ENCODE measurements around the gene SDHB. TPM values are rescaled to one million over a fixed set of nuclear protein-coding genes. Genes with fewer than 3 reads are reported as not detected.

The SDHB gene
- total and polyA plus RNA-seq, 2 donors (not counting 1 experiment from before 2014, with no cell fraction given) = 58.0 to 61.0 TPM

DNA sequence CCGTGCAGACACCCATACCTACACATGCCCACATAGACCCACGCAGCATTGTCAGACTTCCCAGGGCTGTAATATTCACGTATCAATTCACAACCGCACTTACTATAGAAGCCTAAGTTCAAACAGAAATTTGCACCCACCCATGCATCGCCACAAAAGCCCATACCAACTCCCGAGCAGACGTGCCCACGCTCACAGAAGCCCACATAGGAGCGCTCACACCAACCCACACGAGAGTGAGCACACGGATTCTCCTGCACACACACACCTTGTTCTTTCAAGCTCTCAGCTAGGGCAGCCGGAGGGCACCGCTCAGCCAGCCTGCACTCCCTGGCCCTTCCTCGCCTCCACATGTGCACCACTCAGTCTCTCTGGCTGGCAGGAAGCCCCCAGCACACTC, 78.0 kb downstream of the SDHB start:
- Histone ChIP-seq H3K9ac (ENCODE audit: low read length) (no peak overlapping the region), H3K27ac (ENCODE audit: low read length in 2 of 2) (no peak overlapping the region), H3K79me2 (ENCODE audit: control insufficient read depth, insufficient read depth, low read length) (no peaks in the 10 kb centered on the region), H3K4me1 (ENCODE audit: control insufficient read depth in 2 of 2, insufficient read depth in 2 of 2, low read length in 2 of 2) (peaks cover 4 to 7% of the 10 kb centered on the region in 2 donors), H3K4me2 (replicated peaks; ENCODE audit: low read depth, low read length, poor library complexity, severe bottlenecking) (no peak overlapping the region), H2AFZ (ENCODE audit: insufficient read depth, low read depth, low read length, poor library complexity, severe bottlenecking) (no peak overlapping the region), H3K9me3 (ENCODE audit: control extremely low read depth in 1 of 3, control insufficient read depth in 2 of 3, insufficient read depth in 1 of 3, low read length in 2 of 3) (peaks cover 0 to 2% (median 0%) of the 10 kb centered on the region in 3 donors), H3K4me3 (ENCODE audit: control extremely low read depth in 1 of 5, extremely low read depth in 1 of 5, insufficient read depth in 1 of 5, low read depth in 2 of 5, low read length in 4 of 5) (no peak overlapping the region), H4K20me1 (ENCODE audit: control insufficient read depth, insufficient read depth, low read length, poor library complexity, severe bottlenecking) (no peaks in the 10 kb centered on the region), H3K36me3 (replicated peaks in 1 of 2; ENCODE audit: control extremely low read depth in 1 of 2, control insufficient read depth in 1 of 2, extremely low read depth in 1 of 2, insufficient read depth in 2 of 2, low read length in 1 of 2) (no peaks in the 10 kb centered on the region), H3K27me3 (replicated peaks in 1 of 4; ENCODE audit: control extremely low read depth in 1 of 4, control insufficient read depth in 3 of 4, insufficient read depth in 4 of 4, low read length in 3 of 4) (peaks cover 0 to 17% (median 3%) of the 10 kb centered on the region in 4 experiments)
- TF ChIP-seq EZH2 (IDR thresholded peaks at IDR 0.05; ENCODE audit: borderline replicate concordance, insufficient read depth, low read depth, low read length, poor library complexity, severe bottlenecking) = no peak
- ChIA-PET CTCF (no interaction called here), POLR2A (no interaction called here)
- intact Hi-C loops (cut with micrococcal nuclease) = no loop called here
- WGBS (ENCODE audit: insufficient coverage) = 97% methylated on average over 14 of the region's 14 CpGs
- Mint-ChIP-seq H3K9me3 (ENCODE audit: insufficient read depth) (no peaks in the 10 kb centered on the region), H3K27ac (no peak overlapping the region), H3K4me3 (no peak overlapping the region), H3K27me3 (peaks cover 3% of the 10 kb centered on the region), H3K4me1 (peaks cover 3% of the 10 kb centered on the region)
- DNase-seq (no peak), ATAC-seq (ENCODE audit: low read depth) (no peak)

- ATAC-seq (ENCODE audit: low read depth) (no peak), DNase-seq (no peak)
- Histone ChIP-seq H3K4me3 (ENCODE audit: control extremely low read depth in 1 of 5, extremely low read depth in 1 of 5, insufficient read depth in 1 of 5, low read depth in 2 of 5, low read length in 4 of 5) (no peak overlapping the region), H3K79me2 (ENCODE audit: control insufficient read depth, insufficient read depth, low read length) (no peaks in the 10 kb centered on the region), H3K27ac (ENCODE audit: low read length in 2 of 2) (no peak overlapping the region), H3K4me1 (ENCODE audit: control insufficient read depth in 2 of 2, insufficient read depth in 2 of 2, low read length in 2 of 2) (peaks cover 0 to 4% of the 10 kb centered on the region in 2 donors), H3K9me3 (ENCODE audit: control extremely low read depth in 1 of 3, control insufficient read depth in 2 of 3, insufficient read depth in 1 of 3, low read length in 2 of 3) (no peaks in the 10 kb centered on the region), H3K27me3 (replicated peaks in 1 of 4; ENCODE audit: control extremely low read depth in 1 of 4, control insufficient read depth in 3 of 4, insufficient read depth in 4 of 4, low read length in 3 of 4) (peaks cover 0 to 12% (median 3%) of the 10 kb centered on the region in 4 experiments), H3K4me2 (replicated peaks; ENCODE audit: low read depth, low read length, poor library complexity, severe bottlenecking) (no peak overlapping the region), H4K20me1 (ENCODE audit: control insufficient read depth, insufficient read depth, low read length, poor library complexity, severe bottlenecking) (no peaks in the 10 kb centered on the region), H3K9ac (ENCODE audit: low read length) (no peak overlapping the region), H3K36me3 (replicated peaks in 1 of 2; ENCODE audit: control extremely low read depth in 1 of 2, control insufficient read depth in 1 of 2, extremely low read depth in 1 of 2, insufficient read depth in 2 of 2, low read length in 1 of 2) (no peaks in the 10 kb centered on the region), H2AFZ (ENCODE audit: insufficient read depth, low read depth, low read length, poor library complexity, severe bottlenecking) (no peak overlapping the region)
- 89% methylated on average over 12 of the region's 14 CpGs for WGBS (ENCODE audit: insufficient coverage)
- Mint-ChIP-seq H3K4me1 (no peaks in the 10 kb centered on the region), H3K27ac (no peak overlapping the region), H3K9me3 (ENCODE audit: insufficient read depth) (no peaks in the 10 kb centered on the region), H3K4me3 (no peak overlapping the region), H3K27me3 (no peaks in the 10 kb centered on the region)
- TF ChIP-seq EZH2 (IDR thresholded peaks at IDR 0.05; ENCODE audit: borderline replicate concordance, insufficient read depth, low read depth, low read length, poor library complexity, severe bottlenecking) = no peak
- intact Hi-C loops (cut with micrococcal nuclease) = no loop called here
- ChIA-PET POLR2A (no interaction called here), CTCF (no interaction called here)
Measured at GRCh38 chr1:16975211-16975610, 78.6 kb downstream of the SDHB start.

Data from B cell (primary cell).